PC-9 (cell line): ENCODE data around the gene WNK2. TPM values are rescaled to one million over a fixed set of nuclear protein-coding genes. Genes with fewer than 3 reads are reported as not detected.

ENCODE experiments used
- BruUV-seq: library from RNA; stranded (reverse); fragments of 400-500 nt; replicated peaks from 2 replicates; lab custom pipeline; 2021; lab: Mats Ljungman, UMichigan
- CTCF ChIA-PET: fragments of 300-600 bp; sonication (Branson Sonifier 250); formaldehyde crosslinking; loops from one replicate; lab custom pipeline; 2022; ENCODE audit warnings: antibody characterized with exemption; lab: Charles Lee
- POLR2A ChIA-PET: fragments of 300-600 bp; sonication (Branson Sonifier 250); formaldehyde crosslinking; loops from one replicate; lab custom pipeline; 2022; ENCODE audit warnings: antibody characterized with exemption; ENCODE audit not compliant: unreplicated experiment; lab: Charles Lee
- DNase-seq, 2 experiments: peaks; one replicate each; pipeline versions ENCODE4 v3.0.0 to v3.0.0-alpha.2; 2015 to 2022; ENCODE audit warnings: mixed read lengths in 1 of 2
- H2AFZ ChIP-seq: fragments of 200-600 bp; sonication (generic); 2 replicates; pipeline ENCODE4 v1.8.1; 2017; ENCODE audit warnings: antibody characterized with exemption
- H3F3A ChIP-seq: fragments of 200-600 bp; sonication (generic); 2 replicates; pipeline ENCODE4 v1.8.1; 2017; ENCODE audit warnings: antibody characterized with exemption, mild to moderate bottlenecking, low read depth; ENCODE audit not compliant: insufficient read depth
- H3K27ac ChIP-seq: fragments of 200-600 bp; sonication (generic); 2 replicates; pipeline ENCODE4 v1.6.1; 2016; ENCODE audit warnings: mixed run types
- H3K27me3 ChIP-seq: fragments of 200-600 bp; sonication (generic); 2 replicates; pipeline ENCODE4 v1.6.1; 2016; ENCODE audit warnings: low read depth, mixed run types; ENCODE audit not compliant: insufficient read depth
- H3K36me3 ChIP-seq: fragments of 200-600 bp; sonication (generic); 2 replicates; pipeline ENCODE4 v1.6.1; 2016; ENCODE audit warnings: low read depth, mixed run types
- H3K4me1 ChIP-seq: fragments of 200-600 bp; sonication (generic); replicated peaks from 2 replicates; pipeline ENCODE4 v1.6.1; 2016; ENCODE audit warnings: mixed run types; ENCODE audit not compliant: insufficient read depth
- H3K4me2 ChIP-seq: fragments of 200-600 bp; sonication (generic); 2 replicates; pipeline ENCODE4 v1.6.1; 2017; ENCODE audit warnings: mixed run types
- H3K4me3 ChIP-seq: fragments of 200-600 bp; sonication (generic); 2 replicates; pipeline ENCODE4 v1.6.1; 2016; ENCODE audit warnings: mixed run types
- H3K79me2 ChIP-seq: fragments of 200-600 bp; sonication (generic); 2 replicates; pipeline ENCODE4 v1.6.1; 2017; ENCODE audit warnings: low read depth, mixed run types
- H3K9me2 ChIP-seq: fragments of 200-600 bp; sonication (generic); 2 replicates; pipeline ENCODE4 v1.8.1; 2017; ENCODE audit warnings: mild to moderate bottlenecking; ENCODE audit not compliant: insufficient read depth
- H3K9me3 ChIP-seq: fragments of 200-600 bp; sonication (generic); 2 replicates; pipeline ENCODE4 v1.8.1; 2016; ENCODE audit warnings: low read depth; ENCODE audit not compliant: insufficient read depth
- H4K20me1 ChIP-seq: fragments of 200-600 bp; sonication (generic); 2 replicates; pipeline ENCODE4 v1.8.1; 2017; ENCODE audit not compliant: insufficient read depth
- CTCF ChIP-seq: fragments of 200-600 bp; sonication (generic); conservative IDR thresholded peaks from 2 replicates; pipeline ENCODE4 v1.6.1; 2017; ENCODE audit warnings: mixed run types, antibody characterized with exemption, mild to moderate bottlenecking, moderate library complexity
- EZH2 ChIP-seq: fragments of 200-600 bp; sonication (generic); IDR thresholded peaks from 2 replicates; pipeline ENCODE4 v1.8.0; 2017; ENCODE audit warnings: antibody characterized with exemption, low read depth
- intact Hi-C: fragments of 100-400 bp; cut with micrococcal nuclease; formaldehyde crosslinking; loops from one replicate; pipeline ENCODE4 v1.10.0; 2022; ENCODE audit not compliant: unreplicated experiment
- total RNA-seq: library from RNA; stranded (reverse); gene quantifications from 2 replicates; pipeline ENCODE4 v1.2.3, GENCODE V29; 2021

Gene WNK2
- total RNA-seq, 1 experiment from 2014 or later, result 44.6 TPM

GRCh38 chr9:93252781-93253530 is 69.0 kb downstream of the WNK2 start:
- no peak for DNase-seq
- BruUV-seq, result no TSS peak
- H3K9me3 ChIP-seq, result no peaks in the 10 kb centered on the region
- H3K4me3 ChIP-seq, result no peak overlapping the region
- no peak overlapping the region for H3K4me2 ChIP-seq
- H4K20me1 ChIP-seq, result no peaks in the 10 kb centered on the region
- H3K36me3 ChIP-seq, result no peaks in the 10 kb centered on the region
- CTCF ChIA-PET, result no interaction called here
- H3K27me3 ChIP-seq, result no peaks in the 10 kb centered on the region
- TF ChIP-seq CTCF (no peak), EZH2 (no peak)
- no peaks in the 10 kb centered on the region for H3K9me2 ChIP-seq
- no peak overlapping the region for H3K27ac ChIP-seq
- H2AFZ ChIP-seq, result no peak overlapping the region
- POLR2A ChIA-PET, result no interaction called here
- intact Hi-C loops, result no loop called here
- H3F3A ChIP-seq, result peaks cover 10% of the 10 kb centered on the region; the same call in 1 of the 2 replicates
- peaks cover 10% of the 10 kb centered on the region for H3K4me1 ChIP-seq
- no peaks in the 10 kb centered on the region for H3K79me2 ChIP-seq

GRCh38 chr9:93253633-93254032 is 69.7 kb downstream of the WNK2 start:
- H4K20me1 ChIP-seq, result no peaks in the 10 kb centered on the region
- H2AFZ ChIP-seq, result no peak overlapping the region
- H3K4me3 ChIP-seq, result no peak overlapping the region
- ChIA-PET POLR2A (no interaction called here), CTCF (no interaction called here)
- DNase-seq, result no peak
- H3K4me2 ChIP-seq, result no peak overlapping the region
- H3K9me2 ChIP-seq, result no peaks in the 10 kb centered on the region
- TF ChIP-seq CTCF (no peak), EZH2 (no peak)
- H3K4me1 ChIP-seq, result peaks cover 8% of the 10 kb centered on the region
- intact Hi-C loops, result no loop called here
- H3K36me3 ChIP-seq, result no peaks in the 10 kb centered on the region
- H3K27me3 ChIP-seq, result no peaks in the 10 kb centered on the region
- BruUV-seq, result no TSS peak
- no peaks in the 10 kb centered on the region for H3K79me2 ChIP-seq
- H3F3A ChIP-seq, result peaks cover 4% of the 10 kb centered on the region; the same call in 1 of the 2 replicates
- H3K27ac ChIP-seq, result no peak overlapping the region
- no peaks in the 10 kb centered on the region for H3K9me3 ChIP-seq

GRCh38 chr9:93254061-93254481 is 70.1 kb downstream of the WNK2 start:
- CTCF ChIA-PET, result no interaction called here
- no peaks in the 10 kb centered on the region for H3K36me3 ChIP-seq

More at GRCh38 chr9:93254061-93254481, 70.1 kb downstream of the WNK2 start:
- Histone ChIP-seq H2AFZ (no peak overlapping the region), H3K4me3 (no peak overlapping the region), H3K27ac (no peak overlapping the region), H4K20me1 (no peaks in the 10 kb centered on the region), H3K79me2 (no peaks in the 10 kb centered on the region), H3K4me2 (no peak overlapping the region), H3K9me3 (no peaks in the 10 kb centered on the region), H3F3A (no peaks in the 10 kb centered on the region; the same call in 1 of the 2 replicates), H3K4me1 (peaks cover 8% of the 10 kb centered on the region; the same call in 1 of the 2 replicates), H3K9me2 (no peaks in the 10 kb centered on the region), H3K27me3 (no peaks in the 10 kb centered on the region)
- intact Hi-C loops, result no loop called here
- POLR2A ChIA-PET, result no interaction called here
- TF ChIP-seq EZH2 (no peak), CTCF (no peak)
- no peak for DNase-seq
- BruUV-seq, result no TSS peak
